Thymus (tissue), 11 donors: ENCODE measurements around the gene MTFP1. TPM values are rescaled to one million over a fixed set of nuclear protein-coding genes. Genes with fewer than 3 reads are reported as not detected.

Experiments used
- DNase-seq, 9 donors: peaks; one replicate each; pipeline ENCODE4 v3.0.0-alpha.2; 2013; ENCODE audit warnings: low spot score in 9 of 9, low read depth in 6 of 9, missing footprints in 1 of 9
- H3K27ac ChIP-seq, 2 donors: one replicate each; pipeline ENCODE4 v1.5.1; 2013; ENCODE audit warnings: control low read depth in 1 of 2, low read depth in 1 of 2, low read length in 1 of 2, mild to moderate bottlenecking in 1 of 2, moderate library complexity in 1 of 2
- H3K27me3 ChIP-seq, 2 donors: one replicate each; pipeline ENCODE4 v1.5.1; 2013; ENCODE audit warnings: low read length in 1 of 2; ENCODE audit not compliant: control insufficient read depth in 2 of 2, insufficient read depth in 1 of 2
- H3K36me3 ChIP-seq, 2 donors: one replicate each; pipeline ENCODE4 v1.5.1; 2013; ENCODE audit warnings: low read length in 1 of 2, mild to moderate bottlenecking in 1 of 2, moderate library complexity in 1 of 2; ENCODE audit not compliant: control insufficient read depth in 2 of 2, insufficient read depth in 2 of 2
- H3K4me1 ChIP-seq, 2 donors: one replicate each; pipeline ENCODE4 v1.5.1; 2013; ENCODE audit warnings: low read length in 2 of 2; ENCODE audit not compliant: control insufficient read depth in 2 of 2, insufficient read depth in 2 of 2
- H3K4me3 ChIP-seq, 2 donors: one replicate each; pipeline ENCODE4 v1.5.1; 2013; ENCODE audit warnings: low read length in 2 of 2, control low read depth in 1 of 2, mild to moderate bottlenecking in 1 of 2
- H3K9me3 ChIP-seq, 2 donors: one replicate each; pipeline ENCODE4 v1.5.1; 2013; ENCODE audit warnings: low read length in 1 of 2, mild to moderate bottlenecking in 1 of 2; ENCODE audit not compliant: control insufficient read depth in 2 of 2, insufficient read depth in 1 of 2
- WGBS: extraction: QIAGEN DNeasy Blood & Tissue Kit; methylation state at CpG from one replicate; pipeline ENCODE4 v1.1.7; 2013; 5-methylcytosine and 5-hydroxymethylcytosine counted together
- polyA plus RNA-seq: library from polyadenylated mRNA; stranded (reverse); fragments of 200-250 nt; gene quantifications from one replicate; pipeline ENCODE4 v1.2.3, GENCODE V29; 2013
- total RNA-seq: library from RNA; stranded (reverse); fragments of 120-200 nt; gene quantifications from one replicate; pipeline ENCODE4 v1.2.4, GENCODE V29; 2013
- donor health status: healthy.

The MTFP1 gene
- total and polyA plus RNA-seq, 2 donors: 11.1 to 23.9 TPM

- WGBS: 2% methylated on average over 95 of the region's 95 CpGs
- no peaks in the 10 kb centered on the region for H3K36me3 ChIP-seq
- peak within 1 kb of the TSS; percentile 39 to 81 for H3K4me3 ChIP-seq
- H3K9me3 ChIP-seq: peaks cover 0 to 16% of the 10 kb centered on the region in 2 donors
- H3K27me3 ChIP-seq: peaks cover 3 to 5% of the 10 kb centered on the region in 2 donors
- DNase-seq: peak in 7 of 9 donors; percentile 62 to 88 (median 75)
- H3K4me1 ChIP-seq: peaks cover 7 to 38% of the 10 kb centered on the region in 2 donors
- H3K27ac ChIP-seq: no peak within 1 kb of the TSS
These were observed 38.4 kb upstream of the MTFP1 start, which contains the start of gene RNF215 for GRCh38 chr22:30386960-30387827. RNF215 (minus strand) TSS chr22:30387411; CDS start chr22:30387313, 98 bp downstream.

GRCh38 chr22:30390974-30391691 lies 34.4 kb upstream of the MTFP1 start:
- WGBS: 81% methylated on average over 5 of the region's 5 CpGs
- H3K4me1 ChIP-seq: peaks cover 10 to 53% of the 10 kb centered on the region in 2 donors
- peaks cover 0 to 16% of the 10 kb centered on the region in 2 donors for H3K9me3 ChIP-seq
- no peaks in the 10 kb centered on the region for H3K36me3 ChIP-seq
- peak in 8 of 9 donors; percentile 47 to 88 (median 75) for DNase-seq
- H3K4me3 ChIP-seq: no peak overlapping the region
- H3K27ac ChIP-seq: no peak overlapping the region
- peaks cover 0 to 5% of the 10 kb centered on the region in 2 donors for H3K27me3 ChIP-seq

- Histone ChIP-seq H3K36me3 (no peaks in the 10 kb centered on the region), H3K4me3 (no peak overlapping the region), H3K4me1 (peaks cover 19 to 56% of the 10 kb centered on the region in 2 donors), H3K9me3 (peaks cover 0 to 16% of the 10 kb centered on the region in 2 donors), H3K27ac (no peak overlapping the region), H3K27me3 (peaks cover 0 to 16% of the 10 kb centered on the region in 2 donors)
- 66% methylated on average over 9 of the region's 9 CpGs for WGBS
- peak in 1 of 9 donors; percentile 64 for DNase-seq
These were observed 32.8 kb upstream of the MTFP1 start for GRCh38 chr22:30392661-30393321.

GRCh38 chr22:30393322-30393680 lies 32.3 kb upstream of the MTFP1 start:
- H3K27ac ChIP-seq: no peak overlapping the region
- WGBS: 89% methylated on average over 7 of the region's 7 CpGs
- no peak for DNase-seq
- H3K36me3 ChIP-seq: no peaks in the 10 kb centered on the region
- H3K4me1 ChIP-seq: peaks cover 25 to 61% of the 10 kb centered on the region in 2 donors
- peaks cover 0 to 21% of the 10 kb centered on the region in 2 donors for H3K27me3 ChIP-seq
- peaks cover 0 to 16% of the 10 kb centered on the region in 2 donors for H3K9me3 ChIP-seq
- no peak overlapping the region for H3K4me3 ChIP-seq

GRCh38 chr22:30393885-30394284 lies 31.7 kb upstream of the MTFP1 start:
- DNase-seq: no peak
- H3K27me3 ChIP-seq: peaks cover 0 to 21% of the 10 kb centered on the region in 2 donors
- H3K4me1 ChIP-seq: peaks cover 30 to 66% of the 10 kb centered on the region in 2 donors
- no peak overlapping the region for H3K4me3 ChIP-seq
- no peaks in the 10 kb centered on the region for H3K36me3 ChIP-seq
- WGBS: 98% methylated on average over 3 of the region's 3 CpGs
- peaks cover 0 to 16% of the 10 kb centered on the region in 2 donors for H3K9me3 ChIP-seq
- no peak overlapping the region for H3K27ac ChIP-seq

- WGBS: 2% methylated on average over 56 of the region's 56 CpGs
- Histone ChIP-seq H3K36me3 (peaks cover 0 to 3% of the 10 kb centered on the region in 2 donors), H3K4me1 (peaks cover 32 to 72% of the 10 kb centered on the region in 2 donors), H3K27ac (no peak within 1 kb of the TSS), H3K4me3 (peak within 1 kb of the TSS; percentile 54 to 66), H3K27me3 (peaks cover 0 to 21% of the 10 kb centered on the region in 2 donors), H3K9me3 (no peaks in the 10 kb centered on the region)
- DNase-seq: peak in 1 of 9 donors; percentile 67
These were observed 28.5 kb upstream of the MTFP1 start, which contains the start of gene SEC14L2 for GRCh38 chr22:30396871-30397655. SEC14L2 (plus strand) TSS chr22:30397018; CDS start chr22:30397117, 99 bp downstream.

- Histone ChIP-seq H3K36me3 (peaks cover 0 to 3% of the 10 kb centered on the region in 2 donors), H3K9me3 (no peaks in the 10 kb centered on the region), H3K4me3 (peak overlapping the region; percentile 54 to 66), H3K27me3 (peaks cover 0 to 21% of the 10 kb centered on the region in 2 donors), H3K27ac (peak overlapping the region in 1 of 2 donors; percentile 31), H3K4me1 (peaks cover 27 to 63% of the 10 kb centered on the region in 2 donors)
- no peak for DNase-seq
- WGBS: 36% methylated on average over 11 of the region's 11 CpGs
These were observed 27.6 kb upstream of the MTFP1 start for GRCh38 chr22:30397656-30398635.
